NK-92 treated with Interleukin-12 subunit alpha and Interleukin-12 subunit beta, amount 100 ng/mL, for 24 hours (cell line): ENCODE results near the gene WDR35.

ENCODE experiments used
- DNase-seq: peaks from one replicate; lab custom pipeline; 2025; lab: John Stamatoyannopoulos, UW

Gene WDR35

GRCh38 chr2:19989667-19990415, at the start of gene WDR35:
TSS of gene WDR35 (minus strand) at chr2:19990105. CDS start at chr2:19990015, 90 bp downstream.
- DNase-seq, result peak; percentile 32

DNA sequence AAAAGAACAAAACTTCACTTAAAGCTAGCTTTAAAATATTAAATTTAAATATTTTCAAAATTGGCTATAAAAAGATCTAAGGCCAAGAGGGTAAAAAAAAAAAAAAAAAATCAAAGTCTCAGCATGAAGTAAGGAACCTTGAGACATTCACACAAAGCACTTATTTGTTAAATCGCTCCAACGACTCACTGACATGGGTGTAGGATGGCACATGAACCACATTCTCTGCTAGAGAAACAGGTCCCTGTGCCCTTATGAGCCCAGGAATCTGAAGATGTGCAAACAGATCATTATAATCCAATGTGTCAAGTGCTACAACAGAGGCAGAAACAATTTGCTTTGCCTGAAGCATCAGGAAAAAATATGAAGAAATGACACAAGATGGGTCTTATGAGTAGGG, 47.8 kb upstream of the WDR35 start:
- DNase-seq, result no peak

GRCh38 chr2:20035955-20036666, 46.2 kb upstream of the WDR35 start:
- no peak for DNase-seq

GRCh38 chr2:20034821-20035220, 44.9 kb upstream of the WDR35 start:
- no peak for DNase-seq

- no peak for DNase-seq
Observed at GRCh38 chr2:20034218-20034617, 44.3 kb upstream of the WDR35 start.

DNA sequence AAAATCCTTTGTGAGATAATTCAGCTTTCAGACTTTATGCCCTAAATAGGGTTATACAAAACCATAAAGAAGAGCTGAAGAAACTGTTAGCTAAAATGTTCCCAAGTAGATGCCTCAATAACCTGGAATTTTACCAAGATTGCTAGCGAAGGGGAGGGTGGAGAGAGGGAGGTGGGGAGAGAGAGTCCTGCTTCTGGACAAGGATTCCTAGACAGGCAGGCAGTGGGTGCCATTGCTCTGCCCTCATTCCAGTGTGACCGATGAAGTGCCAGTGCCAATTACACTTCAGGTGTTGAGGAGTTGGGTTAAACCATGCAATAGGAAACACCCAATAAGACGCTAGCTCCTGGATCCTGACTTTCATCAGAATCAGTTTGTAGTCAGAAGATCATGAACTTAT, 43.4 kb upstream of the WDR35 start:
- DNase-seq, result no peak

DNA sequence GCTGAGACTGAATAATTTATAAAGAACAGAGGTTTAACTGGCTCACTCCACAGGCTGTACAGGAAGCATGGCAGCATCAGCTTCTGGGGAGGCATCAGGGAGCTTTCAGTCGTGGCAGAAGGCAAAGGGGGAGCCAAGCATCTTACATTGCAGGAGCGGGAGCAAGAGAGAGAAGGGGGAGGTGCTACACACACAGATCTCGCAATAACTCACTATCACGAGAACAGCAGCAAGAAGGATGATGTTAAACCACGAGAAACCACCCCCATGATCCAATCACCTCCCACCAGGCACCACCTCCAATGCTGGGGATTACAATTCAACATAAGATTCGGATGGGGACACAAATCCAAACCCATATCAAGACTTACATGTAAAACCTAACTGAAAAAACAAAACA, 40.3 kb upstream of the WDR35 start:
- no peak for DNase-seq

DNA sequence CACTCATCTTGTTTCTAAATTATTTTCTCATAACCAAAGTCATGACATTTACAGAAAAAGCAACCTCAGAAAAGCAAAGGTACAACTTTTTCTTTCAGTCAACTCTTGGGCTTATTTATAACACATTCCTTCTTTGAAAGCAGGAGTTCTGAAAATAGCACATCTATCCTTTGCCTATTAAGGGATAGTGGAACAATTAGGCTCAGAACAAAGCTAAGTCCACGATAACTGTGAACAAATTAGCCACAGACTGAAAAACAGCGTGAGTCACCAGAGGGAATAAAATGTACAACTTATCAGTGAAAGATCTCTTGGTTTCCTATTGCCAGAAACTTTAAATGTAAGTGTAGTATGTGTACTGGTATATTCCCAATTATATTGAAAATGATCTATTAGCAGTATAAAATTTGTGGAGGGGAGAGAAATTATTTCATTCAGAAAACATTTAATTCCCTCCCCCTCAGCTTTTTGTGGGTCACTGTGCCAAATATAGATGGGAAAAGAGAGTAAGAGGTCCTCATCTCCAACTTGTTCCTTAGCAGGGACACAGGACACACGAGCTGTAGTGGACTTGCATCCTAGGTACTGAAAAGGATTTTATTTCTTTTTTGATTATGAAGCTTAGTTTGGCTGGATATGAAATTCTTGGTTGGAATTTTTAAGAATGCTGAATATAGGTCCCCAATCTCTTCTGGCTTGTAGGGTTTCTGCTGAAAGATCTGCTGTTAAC, 38.0 kb upstream of the WDR35 start:
- DNase-seq, result no peak

DNA sequence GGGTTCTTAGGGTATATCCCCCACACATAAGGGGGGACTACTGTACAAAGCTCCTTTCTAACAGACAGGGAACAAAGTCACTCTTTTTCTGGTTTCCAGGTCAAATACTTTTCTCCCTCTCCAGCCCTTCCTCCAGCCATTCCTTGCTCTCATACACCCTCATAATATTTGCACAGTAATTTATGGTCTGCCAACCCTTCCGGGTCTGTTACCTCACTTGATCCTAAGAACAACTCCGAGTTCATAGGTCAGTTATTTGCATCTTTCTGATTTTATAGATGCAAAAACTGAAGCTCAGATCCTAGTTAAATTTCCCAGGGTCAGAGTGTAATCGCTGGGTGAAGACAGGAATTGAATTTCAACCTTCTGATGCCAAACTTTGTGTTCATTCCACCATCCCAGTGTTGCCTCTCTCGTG, 37.4 kb upstream of the WDR35 start:
- DNase-seq, result no peak

DNA sequence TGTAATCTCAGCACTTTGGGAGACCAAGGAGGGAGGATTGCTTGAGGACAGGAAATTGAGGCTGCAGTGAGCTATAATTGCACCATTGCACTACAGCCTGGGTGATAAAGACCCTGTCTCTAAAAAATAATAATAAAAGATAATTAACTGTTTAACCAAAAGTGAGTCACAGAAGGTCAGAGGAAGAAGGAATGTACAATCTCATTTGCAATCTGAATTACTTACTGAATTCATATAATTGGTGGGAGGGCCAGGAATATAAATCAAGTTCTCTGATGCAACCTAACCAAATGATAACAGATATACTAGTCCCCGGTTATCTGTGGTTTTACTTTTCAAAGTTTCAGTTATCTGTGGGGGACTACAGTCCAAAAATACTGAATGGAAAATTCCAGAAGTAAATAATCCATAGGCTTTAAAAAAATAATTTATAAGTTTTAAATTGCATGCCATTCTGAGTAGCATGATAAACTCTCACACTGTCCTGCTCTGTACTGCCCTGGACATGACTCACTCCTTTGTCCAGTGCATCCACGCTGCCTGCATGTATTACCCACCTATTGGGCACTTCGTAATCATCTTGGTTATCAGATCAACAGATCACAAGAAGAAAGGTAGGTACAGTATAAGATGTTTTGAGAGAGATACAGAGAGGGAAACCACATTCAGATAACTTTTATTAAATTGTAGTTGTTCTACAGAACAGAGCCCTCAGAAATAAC, 35.3 kb upstream of the WDR35 start:
- no peak for DNase-seq

GRCh38 chr2:20023688-20024087, 33.8 kb upstream of the WDR35 start:
- no peak for DNase-seq

GRCh38 chr2:20021405-20022009, 31.6 kb upstream of the WDR35 start:
- no peak for DNase-seq

DNA sequence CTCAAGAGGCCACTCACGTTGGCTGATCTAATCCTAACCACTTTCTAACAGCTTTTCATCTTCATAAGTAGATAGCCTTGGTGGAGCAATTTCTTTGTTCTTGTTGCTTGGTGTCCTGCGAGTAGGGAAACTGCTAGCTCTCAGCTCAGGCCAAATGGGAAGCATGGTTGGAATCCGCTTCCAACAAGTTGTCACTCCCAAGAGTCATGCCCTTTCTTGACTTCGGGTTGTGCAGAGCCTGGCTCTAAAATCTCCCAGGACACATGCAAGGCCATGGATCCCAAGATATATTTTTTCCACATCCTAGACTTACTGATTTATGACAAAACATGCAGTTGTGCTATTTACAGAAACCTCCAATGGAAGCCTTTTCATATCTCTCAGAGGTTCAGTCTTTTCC, 29.8 kb upstream of the WDR35 start:
- no peak for DNase-seq

DNA sequence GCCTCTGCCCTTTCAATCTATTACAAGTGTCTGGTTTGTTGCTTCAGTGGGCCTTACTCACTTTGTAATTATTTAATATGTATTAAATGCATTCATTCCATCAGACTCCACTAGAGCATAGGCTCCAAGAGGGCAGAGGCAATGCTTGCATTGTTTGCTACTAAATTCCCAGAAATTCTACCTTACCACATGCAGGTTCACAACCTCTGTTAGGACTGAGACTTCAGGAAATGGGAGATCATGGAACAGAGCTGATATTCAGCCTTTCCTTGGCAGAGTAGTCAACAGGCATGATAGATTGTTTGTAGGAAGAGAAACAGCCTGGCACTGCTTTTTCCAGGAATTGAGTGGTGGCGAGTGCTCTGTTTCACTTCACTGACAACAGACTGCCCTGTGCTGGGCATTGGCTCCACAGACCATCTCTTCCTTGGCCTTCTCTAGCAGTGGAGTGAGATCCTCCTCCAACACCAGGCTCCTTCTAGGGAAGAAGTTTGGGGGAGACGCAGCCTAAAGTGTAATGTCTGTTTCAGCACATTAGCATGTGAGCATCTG, 28.8 kb upstream of the WDR35 start:
- no peak for DNase-seq

DNA sequence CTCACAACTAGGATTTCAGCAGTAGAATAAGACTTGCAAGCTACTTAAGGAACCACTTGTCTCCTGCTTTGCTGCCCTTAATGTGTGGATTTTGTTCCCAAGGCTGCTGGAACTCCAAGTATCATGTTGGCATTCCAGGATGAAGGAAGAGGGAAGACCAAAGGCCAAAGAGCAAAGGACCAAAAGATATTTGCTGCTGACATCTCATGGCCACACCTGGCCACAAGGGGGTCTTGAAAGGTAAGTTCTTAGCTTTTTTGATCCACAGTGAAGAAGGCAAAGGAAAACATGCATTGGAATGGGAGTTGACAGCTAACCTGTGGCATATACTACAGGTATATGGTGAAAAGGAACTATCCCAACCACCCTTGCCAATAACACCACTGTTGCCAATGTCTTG, 26.4 kb upstream of the WDR35 start:
- no peak for DNase-seq

DNA sequence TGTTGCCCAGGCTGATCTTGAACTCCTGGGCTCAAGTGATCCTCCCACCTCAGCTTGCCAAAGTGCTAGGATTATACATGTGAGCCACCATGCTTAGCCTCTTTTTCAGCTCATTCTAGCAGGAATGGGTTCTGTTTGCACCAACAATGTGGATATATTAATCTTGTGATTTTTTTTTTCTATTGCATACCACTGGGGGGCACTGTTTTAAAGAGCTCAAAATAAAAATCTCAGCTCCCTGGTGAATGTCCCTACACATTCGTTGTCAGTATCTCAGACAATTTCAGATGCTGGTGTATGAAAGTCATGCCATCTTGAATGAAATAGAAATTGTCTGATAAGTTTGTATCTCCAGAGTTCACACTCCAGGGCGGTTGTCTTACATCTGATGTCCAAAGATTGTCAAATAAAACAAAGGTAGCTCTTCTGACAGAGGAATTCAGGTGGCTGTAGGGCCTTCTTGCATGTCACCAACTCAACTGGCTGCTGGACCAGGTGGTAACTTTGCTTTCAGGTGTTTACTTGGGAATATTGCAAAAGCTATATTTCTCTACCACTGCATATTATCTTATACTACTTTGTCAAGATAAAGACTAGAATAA, 25.7 kb upstream of the WDR35 start:
- no peak for DNase-seq

DNA sequence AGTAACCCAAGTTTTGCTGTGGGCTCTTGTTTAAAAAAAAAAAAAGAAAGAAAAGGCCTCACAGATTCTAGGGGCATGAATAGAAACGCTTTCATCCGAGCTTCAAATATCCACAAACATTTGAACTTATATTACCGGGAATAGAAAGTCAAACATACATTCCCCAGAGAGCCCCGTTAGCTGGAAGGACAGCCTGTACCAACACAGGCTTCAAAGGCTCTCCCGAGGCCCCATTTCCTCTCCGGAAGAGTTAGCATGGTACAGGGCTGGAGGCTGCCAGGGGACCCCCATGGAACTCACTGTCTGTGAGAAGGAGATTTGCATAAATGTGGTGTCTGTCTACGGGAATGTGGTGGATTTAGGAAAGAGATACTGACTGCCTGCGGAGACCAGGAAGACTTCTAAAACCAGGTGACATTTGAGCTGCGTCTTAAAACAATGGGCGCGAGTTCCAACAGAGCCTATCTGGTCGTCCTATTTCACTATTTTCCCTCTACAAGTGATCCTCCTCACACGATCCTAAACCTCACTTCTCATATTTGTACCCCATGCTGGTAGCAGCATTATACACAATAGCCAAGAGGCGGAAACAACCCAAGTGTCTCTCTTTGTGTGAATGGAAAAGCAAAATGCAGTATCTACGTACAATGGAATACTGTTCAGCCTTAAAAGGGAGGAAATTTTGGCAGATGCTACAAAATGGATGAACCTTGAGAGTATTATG, 23.4 kb upstream of the WDR35 start:
- DNase-seq, result no peak

- no peak for DNase-seq
Observed at GRCh38 chr2:20012282-20013125, 22.6 kb upstream of the WDR35 start, which contains the start of gene MATN3. TSS of gene MATN3 (minus strand) at chr2:20012668. CDS start at chr2:20012631, 37 bp downstream.

DNA sequence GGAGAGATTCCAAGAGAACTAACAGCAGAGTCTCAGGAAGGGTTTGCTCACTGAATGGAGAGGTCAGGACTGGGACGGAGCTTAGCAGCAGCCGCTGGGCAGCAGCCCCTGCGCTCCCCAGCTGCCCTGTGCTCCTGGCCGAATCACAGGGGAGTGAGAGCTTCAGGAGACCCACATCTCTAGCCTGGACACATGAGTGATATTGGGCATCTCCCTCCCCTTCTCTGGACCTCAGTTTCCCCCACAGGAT, 22.1 kb upstream of the WDR35 start:
- DNase-seq, result no peak
